CMK (cell line): ENCODE data around the gene AP1B1.
"Not testable (repeated sequence)": the region's sequence is repeated elsewhere in the genome, so short reads cannot be mapped to it uniquely, and the experiment has no call there.

Experiments used
- DNase-seq: peaks from one replicate; pipeline ENCODE4 v3.0.0-alpha.2; 2010; ENCODE audit warnings: low read depth

The AP1B1 gene

DNA sequence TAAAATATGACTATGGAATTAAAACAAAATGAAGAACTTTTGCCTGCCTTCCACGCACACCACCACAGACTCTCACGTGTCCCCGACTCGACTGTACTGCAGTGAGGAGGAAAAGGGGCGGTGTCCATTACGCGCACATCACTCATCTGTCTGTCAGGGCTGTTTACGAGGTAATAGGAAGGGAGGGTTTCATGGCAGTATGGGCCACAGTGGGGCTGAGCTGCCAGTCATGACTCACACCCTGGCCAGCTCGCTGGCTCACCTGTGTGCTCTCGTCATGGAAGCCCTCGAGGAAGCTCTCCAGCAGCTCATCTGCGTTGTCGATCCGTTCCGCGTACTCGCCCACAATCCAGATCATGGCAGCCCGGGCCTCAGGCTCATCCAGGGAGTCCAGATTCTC lies 39.4 kb downstream of the AP1B1 start:
- no peak for DNase-seq

DNA sequence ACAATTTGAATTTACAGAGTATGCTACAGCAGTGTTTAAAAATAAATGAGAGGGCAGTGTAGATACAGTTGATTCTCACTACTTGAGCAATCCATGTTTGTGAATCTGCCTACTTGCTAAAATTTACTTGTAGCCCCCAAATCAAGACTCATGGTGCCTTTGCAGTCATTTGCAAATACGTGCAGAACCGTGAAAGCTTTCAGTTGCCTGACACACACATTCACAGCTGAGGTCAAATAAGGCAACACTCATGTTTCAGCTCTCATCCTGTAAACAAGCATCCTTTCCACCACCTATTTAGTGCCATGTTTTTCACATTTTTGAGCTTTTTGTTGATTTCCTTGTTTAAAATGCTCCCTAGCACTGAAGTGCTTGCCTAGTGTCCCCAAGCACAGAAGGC lies 40.3 kb downstream of the AP1B1 start:
- no peak for DNase-seq

DNA sequence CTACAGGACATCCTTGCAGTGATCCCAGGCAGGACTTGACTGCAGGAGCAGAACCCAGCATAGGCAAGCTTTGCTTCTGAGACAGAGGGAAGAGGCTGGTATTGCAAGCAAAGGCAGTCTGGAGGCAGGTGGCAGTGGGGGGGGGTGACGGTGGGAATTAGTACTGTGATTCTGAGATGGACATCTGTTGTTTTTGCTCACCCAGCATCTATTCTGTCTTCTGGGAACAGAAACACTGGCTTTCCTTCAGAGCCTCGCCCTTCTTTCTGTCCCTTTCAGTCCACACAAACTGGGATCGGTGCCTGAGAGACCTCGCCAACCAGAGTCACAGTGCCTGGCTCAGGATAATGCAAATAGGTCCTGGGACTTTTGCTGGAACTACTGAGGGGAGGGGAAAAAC lies 41.7 kb downstream of the AP1B1 start:
- no peak for DNase-seq

DNA sequence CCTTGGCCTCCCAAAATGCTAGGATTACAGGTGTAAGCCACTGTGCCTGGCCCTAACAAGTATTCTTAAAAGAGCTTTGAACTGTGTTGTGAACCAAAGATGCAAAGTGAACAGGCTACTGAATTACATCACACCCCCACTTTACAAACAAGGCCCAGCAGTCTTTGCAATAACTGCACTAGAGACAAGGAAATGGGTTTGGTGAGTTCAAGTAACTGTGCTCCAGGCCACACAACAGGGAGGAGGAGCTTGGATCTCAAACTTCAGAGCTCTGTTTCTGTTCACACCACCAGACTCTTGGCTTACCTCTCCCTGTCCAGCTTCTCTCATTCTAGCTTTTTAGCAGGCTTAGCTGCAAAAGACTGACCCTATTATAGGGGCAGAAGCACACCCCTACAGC lies 42.4 kb downstream of the AP1B1 start:
- no peak for DNase-seq

DNA sequence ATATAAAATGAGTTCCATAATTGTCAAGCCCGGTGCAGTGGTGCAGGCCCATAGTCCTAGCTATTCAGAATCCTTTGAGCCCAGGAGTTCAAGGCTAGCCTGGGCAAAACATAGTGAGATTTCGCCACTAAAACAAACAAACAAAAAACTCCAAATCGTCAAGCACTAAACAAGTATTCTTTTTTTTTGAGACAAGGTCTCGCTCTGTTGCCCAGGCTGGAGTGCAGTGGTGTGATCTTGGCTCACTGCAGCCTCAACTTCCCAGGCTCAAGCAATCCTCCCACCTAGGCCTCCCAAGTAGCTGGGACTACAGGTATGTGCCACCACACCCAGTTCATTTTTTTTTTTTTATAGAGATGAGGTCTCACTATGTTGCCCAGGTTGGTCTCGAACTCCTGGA lies 43.5 kb downstream of the AP1B1 start:
- not testable (repeated sequence) for DNase-seq

DNA sequence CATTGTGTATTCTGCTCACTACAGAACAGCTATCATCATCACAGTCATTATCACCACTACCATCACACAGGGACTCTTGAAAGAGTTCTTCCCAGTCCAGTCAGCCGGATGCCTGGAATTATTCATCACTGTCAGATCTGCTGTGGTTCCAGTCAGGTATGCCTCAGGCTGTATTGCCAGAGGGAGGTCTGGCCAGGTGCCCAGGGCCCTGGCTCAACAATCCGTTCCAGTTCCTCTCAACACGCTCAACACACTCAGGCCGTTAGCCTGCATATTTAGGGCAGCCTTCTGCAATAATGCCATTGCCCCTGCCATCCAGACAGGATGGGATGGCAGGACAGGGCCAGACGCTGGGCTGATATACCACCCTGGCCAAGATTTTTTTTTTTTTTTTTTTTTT lies 44.2 kb downstream of the AP1B1 start:
- no peak for DNase-seq

DNA sequence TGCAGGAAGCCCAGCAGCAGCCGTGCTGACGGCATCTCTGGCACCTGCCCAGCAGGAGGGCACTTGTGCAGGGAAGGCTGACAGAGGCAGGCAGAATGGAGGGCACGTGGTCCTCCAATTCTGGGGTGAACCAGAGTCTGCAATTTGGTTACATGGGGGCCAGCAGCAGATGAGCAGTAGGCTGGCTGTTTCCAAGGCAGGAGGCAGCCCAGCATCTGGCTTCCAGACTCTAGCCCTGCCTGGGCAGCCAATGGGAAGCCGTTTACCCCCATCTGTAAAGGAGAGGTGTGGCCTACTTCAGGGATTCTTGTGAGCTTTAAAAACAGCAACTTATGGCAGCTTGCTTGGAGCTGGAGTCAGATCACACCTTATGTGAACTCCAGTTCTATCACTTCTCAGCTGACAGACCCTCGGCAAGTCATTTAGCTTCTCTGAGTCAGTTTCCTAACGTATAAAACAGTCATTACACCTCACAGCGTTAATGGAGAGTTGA lies 45.0 kb downstream of the AP1B1 start:
- no peak for DNase-seq

DNA sequence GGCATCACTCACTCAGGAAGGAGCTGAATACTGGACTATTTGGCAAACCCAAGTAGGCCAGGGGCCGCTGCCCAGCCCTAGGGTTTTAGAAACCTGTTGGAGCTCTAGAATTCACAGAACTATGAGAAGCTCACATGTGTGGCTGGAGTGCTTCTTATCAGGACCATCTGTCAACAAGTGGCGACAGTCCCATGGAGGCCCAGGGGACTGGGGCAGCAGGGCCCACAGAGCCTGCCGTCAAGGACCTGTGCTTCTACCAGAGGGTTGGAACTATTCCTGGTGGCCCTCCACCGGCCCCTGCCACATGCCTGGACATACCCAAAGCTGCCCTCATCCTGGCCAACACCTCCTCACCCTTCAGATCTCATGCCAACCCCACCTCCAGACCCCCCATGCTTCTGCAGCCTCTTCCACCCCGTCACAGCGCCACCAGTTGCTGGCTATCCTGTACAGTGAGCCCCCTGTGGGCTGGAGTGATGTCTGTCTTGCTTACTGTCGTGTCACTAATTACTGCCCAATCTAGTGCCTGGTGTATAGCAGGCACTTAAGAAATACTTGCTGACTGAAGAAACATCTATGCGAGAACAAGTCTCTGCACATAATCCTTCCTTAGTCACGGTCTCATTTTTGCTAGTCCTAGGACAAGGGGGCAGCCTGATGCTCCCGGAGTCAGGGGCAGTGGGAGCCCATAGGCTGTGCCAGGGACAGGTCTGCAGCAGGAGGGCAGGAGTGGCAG lies 45.6 kb downstream of the AP1B1 start:
- DNase-seq: no peak

DNA sequence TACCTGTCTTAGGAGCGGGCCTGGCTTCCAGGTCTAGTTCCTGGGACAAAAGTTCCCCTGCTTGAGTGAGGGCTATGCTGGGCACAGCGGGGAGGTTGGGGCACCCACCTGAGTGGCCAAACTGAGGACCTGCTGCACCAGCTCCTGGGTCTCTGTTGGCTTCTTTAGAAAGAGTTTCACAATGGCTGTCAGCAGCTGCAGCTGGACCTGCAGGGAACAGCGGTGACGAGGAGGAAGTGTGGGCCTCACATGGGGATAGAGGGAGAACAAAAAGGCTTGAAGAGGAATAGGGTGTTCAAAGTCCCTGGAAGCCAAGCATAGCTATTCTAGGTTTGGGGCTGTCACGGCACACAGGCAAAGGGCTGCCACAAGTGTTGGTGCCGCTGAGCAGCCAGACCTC lies 46.2 kb downstream of the AP1B1 start:
- DNase-seq: no peak

DNA sequence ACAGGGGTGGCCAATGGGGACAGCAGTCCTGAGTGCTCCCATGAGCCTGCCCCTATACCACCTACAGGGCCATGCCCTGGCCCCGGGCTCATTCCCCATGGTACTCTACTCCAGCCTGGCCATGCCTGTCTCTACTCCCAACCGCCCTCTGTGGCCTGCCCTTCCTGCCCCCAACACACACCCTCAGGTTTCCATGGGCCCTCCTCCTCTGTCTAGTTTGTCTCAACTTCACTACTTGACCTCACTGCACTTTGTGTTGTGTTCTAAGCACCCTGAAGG lies 46.6 kb downstream of the AP1B1 start:
- DNase-seq: no peak

DNA sequence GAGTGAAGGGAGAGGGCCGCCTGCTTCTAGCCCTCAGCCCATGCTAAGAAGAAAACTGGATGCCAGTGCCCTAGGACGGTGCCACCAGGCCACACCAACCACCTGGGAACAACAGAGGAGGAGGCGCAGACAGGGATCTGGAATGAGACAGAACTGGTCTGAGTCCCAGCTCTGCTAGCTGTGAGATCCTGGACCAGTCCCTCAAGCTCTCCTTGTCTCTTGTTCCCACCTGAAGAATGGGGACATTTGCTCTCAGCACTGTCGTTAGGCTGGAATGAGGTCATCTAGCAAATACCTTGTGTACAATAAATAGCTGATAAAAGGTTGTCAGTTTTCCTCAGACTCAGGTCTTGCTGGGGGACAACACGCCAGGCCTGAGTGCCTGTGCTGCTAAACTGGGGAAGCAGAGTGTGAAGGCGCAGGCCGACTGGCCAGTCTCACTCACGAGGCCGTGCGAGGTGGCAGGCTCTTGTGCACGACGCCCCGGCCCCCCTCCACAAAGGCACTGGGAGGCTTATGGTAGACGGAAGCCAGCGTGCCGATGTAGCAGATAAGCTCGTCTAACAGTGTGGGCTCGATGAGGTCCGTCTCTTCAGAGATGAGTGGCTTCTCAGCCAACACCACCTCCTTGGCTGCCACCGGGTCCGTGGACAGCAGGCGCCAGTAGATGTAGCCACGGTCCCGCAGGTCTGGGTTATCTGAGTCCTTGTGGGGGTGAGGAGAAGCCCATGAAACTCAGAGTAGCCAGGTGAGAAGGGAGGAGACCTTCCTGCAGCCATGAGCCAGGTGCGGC lies 47.1 kb downstream of the AP1B1 start:
- no peak for DNase-seq

DNA sequence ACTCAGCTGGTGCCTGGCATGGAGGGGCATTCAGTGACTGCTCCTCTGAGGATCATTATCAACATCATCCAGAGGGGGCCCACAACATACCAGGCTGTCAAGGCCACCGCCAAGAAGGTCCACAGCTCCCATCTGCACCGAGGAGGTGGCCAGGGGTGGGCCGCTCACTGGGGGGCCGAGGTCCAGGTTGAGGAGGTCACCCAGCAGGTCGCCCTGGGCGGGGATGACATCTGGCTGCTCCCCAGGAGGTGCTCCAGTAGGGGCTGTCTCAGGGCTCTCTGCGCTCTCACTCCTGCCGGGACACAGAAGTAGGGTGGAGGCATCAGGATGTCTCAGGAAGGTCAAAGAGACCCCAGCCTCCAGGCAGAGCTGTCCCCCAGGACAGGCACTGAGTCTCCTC lies 47.8 kb downstream of the AP1B1 start:
- DNase-seq: no peak

DNA sequence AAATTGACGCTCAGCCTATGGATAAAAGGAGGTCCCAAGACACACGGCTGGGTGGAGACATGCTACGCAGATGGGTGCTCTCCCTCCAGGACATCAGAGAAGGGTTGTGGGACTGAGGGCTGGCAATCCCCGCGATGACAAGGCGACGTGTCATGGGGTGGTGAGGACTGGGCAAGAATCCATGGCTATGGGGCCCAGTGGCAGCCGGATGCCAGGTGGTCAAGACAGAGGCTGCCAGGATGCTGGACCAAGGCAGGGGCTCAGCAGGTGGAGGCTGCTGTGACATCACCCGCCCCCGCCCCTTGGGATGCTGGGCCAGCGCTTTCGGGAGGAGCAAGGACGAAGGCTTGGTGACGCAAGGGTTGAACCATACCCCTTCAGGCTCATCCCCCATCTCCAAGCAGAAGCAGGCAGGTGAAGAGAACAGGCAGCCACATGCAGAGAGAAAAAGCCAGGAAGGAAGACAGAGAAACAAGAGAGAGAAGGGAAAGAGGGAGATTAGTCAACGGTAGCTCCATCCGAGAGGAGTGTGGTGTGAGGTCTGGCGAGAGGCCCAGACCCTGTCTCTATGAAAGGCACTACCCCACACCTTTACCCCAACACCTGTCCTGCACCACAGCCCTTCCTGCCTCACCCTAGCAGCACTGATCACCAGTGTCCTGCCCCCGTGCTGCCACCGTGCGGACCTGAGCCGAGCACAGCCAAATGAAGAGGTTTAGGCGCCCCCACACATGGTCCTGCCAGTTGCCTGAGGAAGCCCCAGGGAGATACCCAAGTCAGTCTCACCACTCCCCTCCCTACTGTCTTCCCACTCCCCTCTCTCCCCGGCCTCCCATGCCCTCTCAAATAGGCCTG lies 48.8 kb downstream of the AP1B1 start:
- DNase-seq: no peak

DNA sequence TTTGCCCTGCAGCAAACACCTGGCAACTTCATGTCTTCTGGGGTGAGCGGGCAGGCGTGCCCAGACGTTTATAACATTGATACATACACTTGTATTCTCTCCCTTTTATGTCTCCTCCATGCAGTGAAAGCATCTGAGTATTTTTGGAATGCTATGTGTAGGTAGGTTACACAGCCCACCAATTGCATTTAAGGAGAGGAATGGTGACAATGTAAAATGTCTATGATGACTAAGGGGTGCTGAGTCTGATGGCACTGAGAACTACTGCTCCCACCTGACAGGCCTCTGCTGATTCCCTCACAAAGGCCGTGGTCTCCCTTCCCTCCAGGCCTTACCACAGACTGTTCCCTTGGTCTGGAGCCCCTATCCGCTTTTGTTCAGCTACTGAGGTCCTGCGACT lies 50.0 kb downstream of the AP1B1 start:
- DNase-seq: no peak

DNA sequence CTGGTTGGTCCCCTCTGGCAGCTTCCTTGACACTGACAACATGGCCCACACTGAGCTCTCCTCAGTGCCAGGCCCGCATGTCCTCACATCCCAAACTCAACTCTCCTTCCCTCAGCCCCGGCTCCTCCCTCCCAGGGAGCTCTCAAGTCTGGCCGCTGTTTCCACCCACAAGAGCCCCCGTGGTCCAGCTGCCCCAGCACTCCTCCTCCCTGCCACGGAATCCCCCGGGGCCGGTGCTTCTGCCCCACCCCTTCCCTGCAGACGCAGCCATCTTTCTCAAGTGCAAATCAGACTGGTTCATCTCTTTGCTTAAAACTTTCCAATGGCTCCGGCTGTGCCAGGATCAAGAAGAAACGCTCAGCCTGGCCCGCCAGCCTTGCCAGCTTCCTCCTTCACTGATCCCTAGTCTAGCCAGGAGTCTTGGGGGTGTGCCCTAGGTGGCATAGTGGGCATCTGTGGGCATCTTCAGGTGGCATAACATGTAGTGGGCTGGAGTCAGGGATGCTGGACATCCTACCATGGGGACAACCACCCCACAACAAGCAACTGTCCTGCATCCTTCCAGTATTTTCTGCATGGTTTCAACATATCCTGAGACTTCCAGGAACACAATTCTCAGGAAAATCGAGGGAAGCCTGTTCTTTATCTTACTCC lies 50.6 kb downstream of the AP1B1 start:
- no peak for DNase-seq

DNA sequence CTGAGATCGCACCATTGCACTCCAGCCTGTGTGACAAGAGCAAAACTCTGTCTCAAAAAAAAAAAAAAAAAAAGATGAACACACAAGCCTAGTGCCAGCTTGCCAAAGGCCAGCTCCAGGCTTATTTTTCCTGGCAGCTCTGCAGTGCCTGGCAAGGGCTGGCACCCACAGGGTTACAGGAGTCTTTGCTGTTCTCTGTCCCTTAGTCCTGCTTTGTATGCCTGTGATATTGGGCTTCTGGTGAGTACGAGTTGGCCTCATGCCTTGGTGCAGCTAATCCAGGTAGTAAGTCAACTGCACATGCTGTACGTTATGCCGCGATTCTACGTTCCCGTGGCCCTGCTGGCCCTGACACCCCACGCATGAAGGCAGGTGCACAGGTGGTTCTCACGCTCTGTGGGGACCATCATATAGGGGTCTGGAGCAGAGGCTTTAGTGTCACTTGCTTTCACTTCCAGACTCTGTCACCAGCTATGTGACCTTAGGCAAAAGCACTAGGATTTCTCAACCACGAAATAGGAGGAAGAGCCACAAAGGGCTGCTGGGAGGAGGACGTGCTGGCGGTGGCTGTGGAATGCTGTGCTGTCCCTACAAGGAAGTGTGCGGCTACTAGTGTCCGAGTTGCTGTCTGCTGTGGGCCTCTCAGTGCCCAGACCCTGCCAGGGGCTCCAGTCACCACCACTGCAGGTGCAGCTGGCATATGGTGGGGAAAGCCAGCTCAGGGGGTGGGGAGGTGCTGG lies 51.4 kb downstream of the AP1B1 start:
- DNase-seq: no peak

DNA sequence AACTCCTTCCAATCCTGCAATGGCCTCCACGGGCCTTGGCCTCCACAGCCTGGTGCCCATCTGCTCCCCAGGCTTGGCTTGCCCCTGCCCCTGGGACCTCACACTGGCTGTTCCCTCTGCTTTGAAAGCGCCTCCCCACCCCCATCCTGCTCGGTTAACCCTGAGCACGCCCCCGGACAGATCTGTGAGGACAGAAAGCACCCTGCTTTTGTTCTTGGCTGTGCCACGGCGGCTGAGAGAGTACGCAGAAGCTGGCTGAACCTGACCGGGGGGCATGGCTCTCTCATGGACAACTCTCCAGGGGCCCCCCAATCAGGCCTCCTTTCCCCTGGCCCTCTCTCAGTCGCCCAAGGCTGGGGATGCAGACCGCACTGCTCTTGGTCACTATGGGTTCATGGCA lies 52.7 kb downstream of the AP1B1 start:
- DNase-seq: no peak

DNA sequence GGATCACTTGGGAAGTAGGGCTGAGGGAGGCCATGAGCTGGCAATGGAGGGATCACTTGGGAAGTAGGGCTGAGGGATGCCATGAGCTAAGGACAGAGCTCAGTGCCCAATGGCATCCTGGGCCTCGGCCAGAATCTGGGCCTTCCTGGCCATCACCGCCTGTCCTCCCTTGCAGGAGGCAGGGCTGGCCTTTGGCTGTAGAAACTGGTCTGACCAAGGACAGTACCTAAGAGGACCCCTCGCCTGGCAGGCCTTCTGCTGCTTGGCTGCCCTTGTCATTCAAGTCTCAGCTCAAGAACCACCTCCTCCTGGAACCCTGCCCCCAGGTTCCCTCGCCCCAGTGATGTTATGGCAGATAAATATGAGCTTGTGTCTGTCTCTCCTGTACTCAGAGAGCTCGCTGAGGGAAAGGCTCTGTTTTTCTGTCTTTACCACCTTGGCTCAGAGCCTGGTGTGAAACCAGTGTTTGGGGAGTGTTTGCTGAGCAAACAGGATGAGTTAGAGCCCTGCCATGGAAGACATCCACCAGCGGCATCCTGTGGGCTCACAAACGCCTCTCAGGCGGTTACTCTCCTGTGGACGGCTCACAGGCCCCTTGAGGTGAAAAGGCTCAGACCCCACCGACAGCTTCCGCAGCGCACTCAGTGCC lies 53.5 kb downstream of the AP1B1 start:
- no peak for DNase-seq

DNA sequence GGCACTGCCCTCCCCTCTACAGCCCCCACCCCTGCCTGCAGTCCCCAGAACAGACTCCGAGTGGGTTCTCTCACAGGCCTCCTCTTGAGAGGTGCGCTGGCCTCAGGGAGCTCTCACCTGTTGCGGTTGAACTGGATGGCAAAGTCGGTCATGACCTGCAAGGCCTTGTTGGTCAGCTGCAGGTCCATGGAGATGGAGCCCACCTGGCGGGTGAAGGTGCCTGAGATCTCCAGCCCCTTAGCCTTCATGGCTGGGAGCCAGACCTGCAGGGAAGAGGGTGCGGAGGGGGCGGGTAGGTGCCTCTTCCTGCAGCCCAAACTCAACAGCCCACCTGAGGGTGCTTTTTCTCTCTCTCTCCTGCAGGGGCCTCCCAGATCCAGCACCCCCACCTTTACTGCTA lies 54.2 kb downstream of the AP1B1 start:
- no peak for DNase-seq

DNA sequence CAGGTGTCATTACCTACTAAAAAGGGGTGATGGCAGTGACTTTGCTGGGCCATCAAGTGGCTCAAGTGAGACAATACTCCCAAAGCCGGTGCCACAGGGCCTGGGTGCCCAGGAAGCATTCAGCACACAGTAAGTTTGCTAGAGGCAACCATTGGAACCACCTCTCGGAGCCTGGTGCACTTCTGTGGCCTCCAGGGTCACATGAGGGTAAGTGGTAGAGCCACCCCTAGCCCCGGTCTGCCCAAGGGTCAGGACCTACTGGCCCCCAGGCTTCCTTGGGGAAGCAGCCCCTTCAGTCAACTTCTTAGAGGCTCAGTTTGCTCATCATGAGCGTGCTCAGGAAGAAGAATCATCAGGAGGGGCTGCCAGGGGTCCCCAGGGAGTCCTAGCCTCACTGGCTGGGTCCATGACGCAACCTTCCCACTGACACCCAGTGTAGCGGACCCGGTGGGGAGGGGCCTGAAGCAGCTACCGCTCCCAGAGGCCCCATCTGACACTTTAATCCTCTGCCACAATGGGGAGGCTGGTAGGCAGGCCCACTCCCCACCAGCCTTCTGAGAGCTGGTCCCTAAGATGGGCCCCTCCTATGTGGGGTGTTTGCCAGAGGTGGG lies 55.4 kb downstream of the AP1B1 start:
- no peak for DNase-seq
